ENCODE results near the gene FBXO42.
"Not testable (repeated sequence)": the region's sequence is repeated elsewhere in the genome, so short reads cannot be mapped to it uniquely, and the experiment has no call there.

The FBXO42 gene

GRCh38 chr1:16231331-16232315 is 120.7 kb downstream of the FBXO42 start:
- no peak for DNase-seq (ENCODE audit: extremely low read depth, low read depth)
- TF ChIP-seq, protein P1, sequence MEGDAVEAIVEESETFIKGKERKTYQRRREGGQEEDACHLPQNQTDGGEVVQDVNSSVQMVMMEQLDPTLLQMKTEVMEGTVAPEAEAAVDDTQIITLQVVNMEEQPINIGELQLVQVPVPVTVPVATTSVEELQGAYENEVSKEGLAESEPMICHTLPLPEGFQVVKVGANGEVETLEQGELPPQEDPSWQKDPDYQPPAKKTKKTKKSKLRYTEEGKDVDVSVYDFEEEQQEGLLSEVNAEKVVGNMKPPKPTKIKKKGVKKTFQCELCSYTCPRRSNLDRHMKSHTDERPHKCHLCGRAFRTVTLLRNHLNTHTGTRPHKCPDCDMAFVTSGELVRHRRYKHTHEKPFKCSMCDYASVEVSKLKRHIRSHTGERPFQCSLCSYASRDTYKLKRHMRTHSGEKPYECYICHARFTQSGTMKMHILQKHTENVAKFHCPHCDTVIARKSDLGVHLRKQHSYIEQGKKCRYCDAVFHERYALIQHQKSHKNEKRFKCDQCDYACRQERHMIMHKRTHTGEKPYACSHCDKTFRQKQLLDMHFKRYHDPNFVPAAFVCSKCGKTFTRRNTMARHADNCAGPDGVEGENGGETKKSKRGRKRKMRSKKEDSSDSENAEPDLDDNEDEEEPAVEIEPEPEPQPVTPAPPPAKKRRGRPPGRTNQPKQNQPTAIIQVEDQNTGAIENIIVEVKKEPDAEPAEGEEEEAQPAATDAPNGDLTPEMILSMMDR (IDR thresholded peaks at IDR 0.05; ENCODE audit: low read depth, low read length): no peak

DNA sequence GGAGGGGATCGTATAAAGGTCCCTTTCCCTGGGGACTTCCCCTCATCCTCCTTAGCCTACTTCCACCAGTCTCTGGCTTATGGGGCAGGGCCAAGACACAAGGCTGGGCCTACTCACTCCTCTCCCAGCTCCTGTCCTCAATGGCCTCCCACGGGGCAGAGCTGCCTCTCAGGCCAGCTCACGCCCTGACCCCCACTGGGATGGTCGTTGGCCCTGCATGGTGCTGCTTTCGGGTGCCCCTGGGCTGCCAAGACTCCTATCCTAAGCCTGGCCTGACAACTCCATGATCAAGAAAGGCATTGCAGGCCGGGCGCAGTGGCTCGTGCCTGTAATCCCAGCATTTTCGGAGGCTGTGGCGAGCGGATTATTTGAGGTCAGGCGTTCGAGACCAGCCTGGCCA is 121.5 kb downstream of the FBXO42 start:
- no peak for DNase-seq (ENCODE audit: extremely low read depth, low read depth)
- TF ChIP-seq, protein P1 (IDR thresholded peaks at IDR 0.05; ENCODE audit: low read depth, low read length): no peak

- DNase-seq (ENCODE audit: extremely low read depth, low read depth): no peak
- TF ChIP-seq, protein P1 (IDR thresholded peaks at IDR 0.05; ENCODE audit: low read depth, low read length): no peak
Measured at GRCh38 chr1:16229976-16230740, 122.1 kb downstream of the FBXO42 start.

DNA sequence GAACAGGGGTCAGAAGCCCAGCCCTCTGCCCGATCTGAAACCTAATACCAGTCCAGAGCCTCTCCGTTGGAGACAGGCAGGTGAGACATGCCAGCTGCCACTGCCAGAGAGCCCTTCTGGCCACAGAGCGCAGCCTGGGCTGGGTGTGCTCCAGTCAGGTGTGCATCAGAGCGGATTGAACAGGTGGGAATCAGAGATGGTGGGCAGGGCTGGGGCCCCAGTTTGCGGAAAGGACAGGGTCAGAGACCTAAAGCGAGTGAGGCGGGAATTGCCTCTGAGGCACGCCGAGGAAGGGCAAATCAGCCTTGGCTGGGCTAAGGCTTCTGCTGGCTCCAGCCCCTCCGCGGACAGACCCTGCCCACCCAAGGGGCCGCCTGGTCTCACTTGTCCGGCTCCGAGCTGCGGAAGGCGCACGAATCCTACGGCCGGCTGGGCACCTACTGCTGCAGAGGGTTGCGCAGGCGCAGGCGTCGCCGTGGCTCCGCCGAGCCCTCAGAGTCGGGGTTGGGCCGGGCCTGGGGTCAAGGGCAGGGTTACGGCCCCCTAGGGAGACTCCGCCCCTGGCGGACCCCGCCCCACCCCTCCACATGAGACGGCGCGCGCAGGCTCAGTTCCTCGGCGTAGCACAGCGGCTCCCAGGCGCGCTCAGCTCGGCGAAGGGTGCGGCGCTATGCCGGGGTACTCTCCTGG is 125.6 kb downstream of the FBXO42 start:
- TF ChIP-seq, protein P1 (IDR thresholded peaks at IDR 0.05; ENCODE audit: low read depth, low read length): no peak
- DNase-seq (ENCODE audit: extremely low read depth, low read depth): no peak

GRCh38 chr1:16226129-16226489 is 126.2 kb downstream of the FBXO42 start:
- TF ChIP-seq, protein P1 (IDR thresholded peaks at IDR 0.05; ENCODE audit: low read depth, low read length): no peak
- DNase-seq (ENCODE audit: extremely low read depth, low read depth): no peak

- TF ChIP-seq, protein P1 (IDR thresholded peaks at IDR 0.05; ENCODE audit: low read depth, low read length): no peak
- DNase-seq (ENCODE audit: extremely low read depth, low read depth): no peak
Measured at GRCh38 chr1:16224472-16224871, 127.8 kb downstream of the FBXO42 start.

- not testable (repeated sequence) for DNase-seq (ENCODE audit: extremely low read depth, low read depth)
Measured at GRCh38 chr1:16222716-16223115, 129.6 kb downstream of the FBXO42 start.
